ENCODE measurements around the gene RBM19. TPM values are rescaled to one million over a fixed set of nuclear protein-coding genes. Genes with fewer than 3 reads are reported as not detected.

Gene RBM19
- total and polyA plus RNA-seq, 2 of the 4 experiments (the other 2 are of a cell fraction): 18.7 to 19.2 TPM

DNA sequence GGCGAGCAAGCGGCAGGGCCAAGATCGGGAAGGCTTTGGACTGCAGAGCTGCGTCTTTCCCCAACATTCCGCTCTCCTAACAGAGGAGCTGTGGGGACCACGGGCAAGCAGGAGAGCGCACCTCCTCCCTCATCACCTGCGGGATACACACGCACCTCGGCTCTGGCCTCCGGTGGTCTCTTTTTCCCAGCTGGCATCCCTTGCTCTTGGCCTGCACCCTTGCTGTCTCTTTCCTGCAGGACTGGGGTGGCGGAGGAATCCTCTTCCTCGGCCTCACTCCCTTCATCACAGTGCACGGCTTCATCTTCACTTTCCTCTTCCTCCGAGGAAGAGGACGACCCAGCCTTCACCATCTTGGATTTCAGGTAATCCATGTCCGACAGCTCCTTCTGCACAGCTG, 8.5 kb downstream of the RBM19 start:
- DNase-seq (no peak), ATAC-seq (ENCODE audit: low read depth) (no peak)
- H3K9me1 ChIP-seq (ENCODE audit: insufficient read depth, low read length): no peaks in the 10 kb centered on the region
- CTCF ChIA-PET: interaction anchor here (0.6 kb wide), 1 partner anchor 1245 kb away, joined by 3 read pairs; no protein-coding TSS in a partner anchor
- WGBS, 2 experiments (ENCODE audit: extremely low coverage in 2 of 2, insufficient read length in 1 of 2): 82% methylated on average over 2 of the region's 17 CpGs; no CpG with 5 or more reads in 1 of the 2 experiments
- dilution Hi-C loops (cut with HindIII; ENCODE audit: low sequenced_read_pairs, unreplicated experiment) (no loop called here), in situ Hi-C loops (cut with MboI; ENCODE audit: low sequenced_read_pairs) (no loop called here), intact Hi-C loops (cut with micrococcal nuclease) (no loop called here)
- no peak overlapping the region for H2AK9ac ChIP-seq (replicated peaks; ENCODE audit: low read depth, low read length, poor library complexity)
- no peak overlapping the region for H2BK15ac ChIP-seq (ENCODE audit: low read depth, low read length)
- H3K18ac ChIP-seq (ENCODE audit: low read depth, low read length): no peak overlapping the region
- no peaks in the 10 kb centered on the region for H4K20me1 ChIP-seq (ENCODE audit: insufficient read depth, low read length)
- H3K27me3 ChIP-seq (ENCODE audit: control insufficient read depth, insufficient read depth, low read length): no peaks in the 10 kb centered on the region
- H3K4me3 ChIP-seq (ENCODE audit: insufficient read depth, low read depth, low read length): no peak overlapping the region
- no peak overlapping the region for H2BK5ac ChIP-seq (ENCODE audit: low read depth, low read length, poor library complexity, severe bottlenecking)
- no peak overlapping the region for H3K14ac ChIP-seq (replicated peaks; ENCODE audit: low read depth, low read length)
- no peak overlapping the region for H4K8ac ChIP-seq (ENCODE audit: low read depth in 2 of 2, low read length in 2 of 2)
- no TSS peak for BruUV-seq (replicated peaks)
- H3K4me2 ChIP-seq (ENCODE audit: low read depth, low read length): no peak overlapping the region
- TF ChIP-seq MAZ (IDR thresholded peaks at IDR 0.05; ENCODE audit: borderline replicate concordance, low read depth, low read length): no peak
- no peak overlapping the region for H2AK5ac ChIP-seq (ENCODE audit: low read depth, low read length)
- no peaks in the 10 kb centered on the region for H3K4me1 ChIP-seq (ENCODE audit: control insufficient read depth, insufficient read depth, low read length)
- H2BK20ac ChIP-seq (ENCODE audit: low read depth, low read length): no peak overlapping the region
- no peak overlapping the region for H3K56ac ChIP-seq (ENCODE audit: extremely low read depth, insufficient read depth, low read length)
- peaks cover 59% of the 10 kb centered on the region for H3K36me3 ChIP-seq (ENCODE audit: control insufficient read depth, insufficient read depth, low read length)
- H3K9me3 ChIP-seq (ENCODE audit: control insufficient read depth, insufficient read depth, low read length): no peaks in the 10 kb centered on the region
- H3K23ac ChIP-seq (ENCODE audit: low read depth, low read length): no peak overlapping the region
- H3K79me1 ChIP-seq (ENCODE audit: low read depth in 1 of 2, low read length in 2 of 2): 0 out of 4 replicates have a peak, but pooled peaks cover 0 to 8% of the 10 kb centered on the region in 2 experiments
- H4K91ac ChIP-seq (ENCODE audit: insufficient read depth, low read depth, low read length): no peak overlapping the region
- H3K9ac ChIP-seq (ENCODE audit: low read depth, low read length): no peak overlapping the region
- no peak overlapping the region for H2BK120ac ChIP-seq (ENCODE audit: low read depth, low read length)
- H3K27ac ChIP-seq (ENCODE audit: insufficient read depth, low read length): no peak overlapping the region
- no peak overlapping the region for H4K5ac ChIP-seq (ENCODE audit: low read depth, low read length)
- POLR2A ChIA-PET (ENCODE audit: unreplicated experiment): no interaction called here
- H2AFZ ChIP-seq (replicated peaks; ENCODE audit: low read length, poor library complexity): no peak overlapping the region
- no peak overlapping the region for H3K4ac ChIP-seq (ENCODE audit: low read depth, low read length)
